GM04504 (cell line): Measurements from ENCODE around the gene ZSCAN9.

Experiments
- DNase-seq: peaks from one replicate; pipeline ENCODE4 v3.0.0-alpha.2; 2012; ENCODE audit warnings: low read depth

ZSCAN9 gene

DNA sequence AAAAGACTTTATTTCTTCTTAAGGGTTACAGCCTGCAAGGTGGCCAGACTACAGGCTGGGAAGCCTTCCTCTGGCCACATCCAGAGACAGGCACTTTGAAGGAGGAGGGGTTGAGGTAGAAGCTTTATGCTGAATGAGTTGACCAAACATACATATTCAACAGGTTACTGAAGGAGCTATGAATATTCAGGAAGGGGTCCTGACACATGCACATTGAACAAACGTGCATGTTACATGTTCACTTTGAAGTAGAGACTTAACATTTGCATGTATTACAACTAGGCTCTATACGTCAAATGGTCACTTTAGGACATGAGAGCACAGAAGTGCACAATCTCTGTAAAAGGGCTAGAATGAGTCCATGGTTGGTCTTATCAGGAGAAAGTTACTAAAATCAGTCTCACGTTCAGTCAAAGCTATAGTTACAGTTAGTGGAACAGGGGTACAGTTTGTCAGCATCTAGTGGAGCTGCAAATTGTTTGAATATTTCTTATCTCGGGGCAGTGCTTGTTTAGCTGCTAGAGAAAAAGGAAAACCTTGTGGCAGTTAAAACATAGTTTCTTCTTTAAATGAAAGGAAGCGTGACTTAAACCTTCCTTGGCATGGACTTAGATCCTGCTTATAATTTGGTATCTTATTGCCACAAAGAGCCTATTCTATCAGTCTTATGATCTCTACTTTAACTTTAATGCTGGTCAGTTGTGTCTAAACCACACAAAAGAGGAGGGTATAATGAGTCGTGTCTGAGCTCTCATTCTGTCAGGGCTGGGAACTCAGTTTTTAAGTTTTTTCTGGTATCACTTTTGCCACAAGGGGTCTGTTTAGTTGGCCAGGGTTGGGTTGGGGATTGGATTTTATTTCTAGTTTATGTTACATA is 4.6 kb upstream of the ZSCAN9 start:
- DNase-seq: no peak

DNA sequence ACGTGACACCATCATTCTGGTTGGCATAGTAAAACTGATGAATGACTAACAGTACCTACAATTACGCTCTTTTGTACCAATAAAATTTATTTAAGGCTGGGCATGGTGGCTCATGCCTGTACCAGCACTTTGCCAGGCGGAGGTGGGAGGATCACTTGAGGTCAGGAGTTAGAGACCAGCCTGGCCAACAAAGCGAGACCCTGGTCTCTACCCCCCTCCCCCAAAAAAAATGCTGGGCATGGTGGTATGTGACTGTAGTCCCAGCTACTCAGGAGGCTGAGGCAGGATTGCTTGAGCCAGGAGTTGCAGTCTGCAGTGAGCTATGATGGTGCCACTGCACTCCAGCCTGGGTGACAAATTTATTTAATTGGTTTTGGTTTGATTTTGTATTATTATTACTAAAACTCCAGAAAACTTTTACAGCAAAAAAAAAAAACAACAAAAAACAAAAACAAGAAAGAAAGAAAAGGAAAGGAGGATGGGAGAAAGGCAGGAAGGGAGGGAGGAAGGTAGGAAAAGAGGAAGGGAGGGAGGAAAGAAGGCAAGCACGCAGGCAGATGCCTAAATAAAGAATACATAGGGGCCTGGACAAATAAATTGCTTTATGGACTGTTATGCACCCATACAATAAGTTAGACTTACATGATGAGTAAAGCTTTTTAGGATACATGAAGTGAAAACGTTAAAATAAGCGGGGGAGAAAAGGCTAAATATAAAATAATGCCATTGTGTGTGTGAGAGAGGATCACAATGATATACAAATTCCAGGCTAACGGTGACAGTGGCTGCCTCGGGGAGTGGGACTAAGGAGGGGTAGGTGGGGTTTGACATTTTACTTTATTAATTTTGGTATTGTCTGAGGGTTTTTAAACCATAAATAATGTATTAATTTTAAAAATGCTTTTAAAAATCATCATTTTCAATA is 682 bp upstream of the ZSCAN9 start:
- DNase-seq: no peak

DNA sequence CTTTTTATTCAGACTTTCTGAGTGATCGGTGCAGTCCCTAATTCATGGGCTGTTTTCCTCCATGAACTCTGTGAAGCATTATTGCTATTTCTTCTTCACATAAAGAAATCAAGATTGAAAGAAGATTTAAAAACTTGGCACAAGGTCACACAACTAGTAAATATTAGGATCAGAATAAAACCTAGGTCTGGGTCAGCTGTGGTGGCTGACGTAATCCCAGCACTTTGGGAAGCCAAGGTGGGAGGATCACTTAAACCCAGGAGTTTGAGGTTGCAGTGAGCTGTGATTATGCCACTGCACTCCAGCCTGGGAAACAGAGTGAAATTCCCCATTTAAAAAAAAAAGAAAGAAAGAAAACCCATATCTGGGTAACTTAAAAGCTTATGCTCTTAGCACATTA is 1.4 kb downstream of the ZSCAN9 start:
- no peak for DNase-seq

DNA sequence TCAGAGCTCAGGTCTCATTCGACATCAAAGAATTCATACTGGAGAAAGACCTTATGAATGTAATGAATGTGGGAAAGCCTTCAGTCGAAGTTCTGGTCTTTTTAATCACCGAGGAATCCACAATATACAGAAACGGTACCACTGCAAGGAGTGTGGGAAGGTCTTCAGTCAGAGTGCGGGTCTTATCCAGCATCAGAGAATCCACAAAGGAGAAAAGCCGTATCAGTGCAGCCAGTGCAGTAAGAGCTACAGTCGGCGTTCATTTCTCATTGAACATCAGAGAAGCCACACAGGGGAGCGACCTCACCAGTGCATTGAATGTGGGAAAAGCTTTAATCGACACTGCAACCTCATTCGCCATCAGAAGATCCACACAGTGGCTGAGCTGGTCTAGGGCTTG is 7.7 kb downstream of the ZSCAN9 start:
- DNase-seq: no peak

DNA sequence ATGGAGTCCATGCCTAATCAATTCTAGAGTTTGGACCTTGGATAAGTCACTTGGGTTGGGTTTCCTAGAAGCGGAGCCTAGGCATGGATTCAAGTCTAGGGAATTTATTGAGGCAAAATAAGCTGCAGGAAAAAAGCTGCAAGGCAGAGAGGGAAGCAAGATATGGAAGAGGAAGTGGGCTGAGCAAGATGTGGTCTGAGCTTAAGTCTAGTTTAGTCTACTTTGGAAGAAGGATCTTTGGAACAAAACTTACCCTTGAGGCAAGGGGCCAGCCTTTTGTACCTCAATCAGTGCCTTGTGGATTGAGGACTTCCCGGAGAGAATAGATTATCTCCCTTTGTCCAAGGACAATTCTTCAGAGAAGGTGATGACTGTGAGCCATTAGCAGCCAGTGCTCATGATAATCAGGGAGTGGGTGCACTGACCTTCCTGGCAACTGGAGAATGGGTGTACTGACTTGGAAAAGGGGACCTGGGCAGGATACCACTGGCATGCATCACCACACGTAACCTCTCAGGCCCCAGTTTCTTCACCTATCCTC is 10.9 kb downstream of the ZSCAN9 start:
- DNase-seq: no peak

DNA sequence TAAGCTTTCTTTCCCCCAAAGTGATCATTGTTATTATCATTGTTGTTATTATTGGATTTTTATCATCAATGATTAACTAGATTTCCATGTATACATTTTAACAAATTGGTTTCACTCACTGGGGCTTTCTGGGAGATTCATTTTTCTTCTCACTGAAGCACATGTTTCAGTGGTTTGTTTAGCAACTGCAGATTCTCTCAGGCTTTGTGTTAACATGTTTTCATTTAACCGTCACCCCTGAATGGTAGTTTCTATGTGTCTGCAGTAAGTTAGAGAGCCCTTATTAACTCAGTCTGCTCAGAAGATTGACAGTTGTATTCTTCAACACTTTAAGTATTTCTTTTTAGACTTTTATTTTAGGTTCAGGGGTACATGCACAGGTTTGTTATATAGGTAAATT is 14.6 kb downstream of the ZSCAN9 start:
- no peak for DNase-seq

DNA sequence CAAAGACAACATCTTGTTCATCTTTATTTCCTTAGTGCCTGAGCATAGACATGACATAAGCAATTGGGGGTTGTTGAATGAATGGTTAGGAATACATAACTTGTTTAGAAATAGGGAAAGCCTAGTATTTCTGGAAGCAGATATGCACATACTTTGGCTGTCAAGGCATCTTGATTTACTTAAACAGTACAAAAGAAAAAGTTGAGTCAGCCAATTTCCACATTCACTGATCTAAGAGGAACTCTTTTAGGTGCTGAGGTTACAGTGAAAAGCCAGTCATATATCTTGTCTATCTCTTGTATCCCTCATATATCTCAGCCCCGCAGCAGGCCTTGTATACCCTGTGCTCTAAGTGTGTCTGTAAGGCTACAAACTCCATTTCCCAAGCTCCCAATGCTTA is 15.4 kb downstream of the ZSCAN9 start:
- no peak for DNase-seq

DNA sequence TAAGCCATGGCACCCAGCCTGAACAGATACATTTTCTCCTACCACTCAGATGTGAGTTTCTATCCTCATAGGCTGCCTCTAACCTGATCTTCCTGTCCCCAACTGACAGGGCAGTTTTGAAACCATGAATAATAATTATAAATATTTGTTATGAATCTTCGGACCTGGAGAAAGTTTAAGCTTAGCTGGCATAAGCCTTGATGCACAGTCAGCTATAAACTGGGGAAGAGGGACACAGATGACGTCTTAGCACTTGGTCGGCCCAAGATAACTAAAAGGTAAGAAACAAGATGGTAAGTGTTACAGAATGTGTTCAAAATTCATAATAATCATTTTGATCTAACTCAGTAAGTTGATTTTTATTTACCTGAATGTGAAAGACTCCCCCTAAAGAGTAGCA is 18.9 kb downstream of the ZSCAN9 start:
- no peak for DNase-seq

DNA sequence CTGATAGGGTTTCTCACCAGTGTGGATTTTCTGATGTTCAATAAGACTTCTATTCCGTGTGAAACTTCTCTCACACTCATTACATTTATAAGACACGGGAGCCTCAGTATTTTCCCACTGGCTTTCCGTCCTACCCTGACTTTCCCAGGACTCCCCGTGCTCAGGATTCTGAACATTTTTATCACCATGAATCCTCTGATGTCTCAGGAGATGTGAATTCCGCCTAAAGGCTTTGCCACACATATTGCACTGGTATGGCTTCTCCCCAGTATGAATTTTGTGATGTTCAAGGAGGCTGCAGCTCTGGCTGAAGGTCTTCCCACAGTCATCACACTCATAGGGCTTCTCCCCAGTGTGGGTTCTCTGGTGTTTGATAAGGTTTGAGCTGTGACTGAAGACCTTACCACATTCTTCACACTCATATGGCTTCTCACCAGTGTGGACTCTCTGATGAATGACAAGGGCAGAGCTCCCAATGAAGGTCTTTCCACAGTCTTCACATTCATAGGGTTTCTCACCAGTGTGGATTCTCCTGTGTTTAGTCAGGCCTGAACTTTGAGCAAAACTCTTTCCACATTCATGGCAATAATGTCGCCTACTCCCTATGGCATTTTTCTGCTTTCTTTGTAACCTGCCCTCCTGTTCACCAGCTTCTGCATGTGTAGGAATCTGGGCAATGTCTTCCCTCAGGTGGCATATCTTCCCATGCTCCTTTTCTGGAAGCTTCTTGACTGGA is 20.3 kb downstream of the ZSCAN9 start:
- no peak for DNase-seq

DNA sequence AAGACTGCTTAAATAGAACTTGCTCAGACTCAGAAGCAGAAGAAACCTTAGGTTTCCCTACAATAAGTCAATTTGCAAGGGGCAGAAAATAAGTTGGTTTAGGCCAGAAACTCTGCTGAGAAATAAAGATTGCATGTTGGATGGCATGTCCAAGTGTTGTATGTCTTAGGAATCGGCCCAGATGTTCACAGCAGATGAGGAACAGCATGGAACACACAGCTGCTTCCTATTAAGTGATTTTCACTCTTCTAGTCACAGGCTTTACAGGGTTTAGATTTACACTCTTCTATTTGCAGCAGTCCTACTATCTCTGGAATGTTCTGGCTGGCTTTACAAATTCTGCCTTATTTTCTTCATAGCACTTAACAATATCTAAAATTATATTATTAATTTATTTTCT is 23.8 kb downstream of the ZSCAN9 start:
- no peak for DNase-seq

DNA sequence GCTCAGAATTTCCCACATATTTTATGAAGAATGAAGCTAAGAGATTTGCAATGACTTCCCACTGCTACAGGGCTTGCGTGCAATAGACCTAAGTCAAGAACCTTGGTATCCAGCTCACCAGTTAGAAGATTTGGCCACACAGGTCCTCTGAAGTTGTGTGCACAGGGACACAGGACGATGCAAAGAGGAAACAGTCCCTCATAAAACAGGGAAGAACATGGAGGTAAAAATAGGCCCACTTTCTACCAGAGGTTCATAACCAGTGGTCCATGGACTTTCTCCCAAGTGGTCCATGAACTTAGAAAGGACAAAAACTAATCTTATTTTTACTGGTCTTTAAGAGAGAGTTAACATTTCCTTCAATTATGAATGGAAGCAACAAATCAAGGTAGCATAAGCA is 25.7 kb downstream of the ZSCAN9 start:
- DNase-seq: no peak

DNA sequence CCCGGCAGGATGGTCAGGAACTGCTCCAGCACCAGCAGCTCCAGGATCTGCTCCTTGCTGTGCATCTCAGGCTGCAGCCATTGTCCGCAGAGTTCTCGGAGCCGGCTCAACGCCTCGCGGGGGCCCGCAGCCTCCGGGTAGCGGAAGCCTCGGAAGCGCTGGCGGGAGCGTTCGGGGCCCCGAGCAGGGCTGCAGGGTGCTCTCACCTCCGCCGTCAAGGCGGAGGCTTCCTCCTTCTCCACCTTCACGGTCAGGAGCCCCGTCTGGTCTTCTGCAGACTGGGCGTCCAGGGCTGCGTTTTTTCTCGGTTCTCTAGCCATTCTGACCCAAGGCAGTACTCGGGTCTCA is 26.6 kb downstream of the ZSCAN9 start:
- DNase-seq: peak; percentile 2

DNA sequence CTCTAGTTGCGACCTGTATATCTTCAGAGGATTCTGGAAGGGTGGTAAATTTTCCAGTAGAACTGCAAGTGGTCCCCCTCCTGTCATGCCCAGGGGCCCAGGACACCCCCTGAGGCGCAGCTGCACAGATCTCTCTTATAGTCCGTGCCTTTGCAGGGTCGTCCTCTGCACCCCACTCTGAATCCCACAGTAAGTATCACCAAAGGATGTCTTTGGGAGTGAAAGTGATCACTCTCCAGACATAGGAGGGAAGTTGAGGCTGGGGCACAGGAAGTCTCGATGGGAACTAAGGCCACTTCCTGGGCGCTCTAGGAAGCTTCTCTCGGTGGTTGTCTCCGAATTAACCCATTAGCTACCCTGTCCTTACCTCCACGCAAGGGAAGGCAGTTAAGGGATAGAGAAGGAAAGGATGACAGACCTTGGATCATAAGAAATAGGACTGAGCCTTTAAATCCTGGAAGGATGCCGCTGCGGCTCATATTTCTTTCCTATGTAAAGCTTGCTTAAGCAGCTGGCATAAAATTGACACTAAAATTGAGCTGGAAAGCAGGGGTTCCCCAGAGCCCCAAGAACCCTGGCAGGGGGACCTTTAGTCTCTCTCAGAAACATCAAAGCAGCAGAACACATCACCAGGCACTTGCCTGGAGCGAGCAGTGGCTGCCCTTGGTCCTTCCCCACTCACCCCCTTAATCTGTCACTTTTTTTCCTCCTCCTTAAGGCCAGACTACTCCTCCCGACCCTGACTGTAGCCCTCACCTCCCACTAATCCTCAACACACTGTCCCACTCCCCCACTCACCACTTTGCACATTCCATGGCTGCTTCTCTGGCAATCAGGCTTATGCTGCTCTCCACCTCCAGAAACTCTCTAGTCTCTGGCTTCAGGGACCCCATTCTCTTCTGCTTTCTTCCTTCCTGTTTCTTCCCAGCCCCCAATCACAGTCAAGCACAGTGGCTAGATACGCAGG is 27.2 kb downstream of the ZSCAN9 start, which contains the start of gene ZKSCAN4:
ZKSCAN4 (minus strand) TSS at position 261 of the 967 bp plus-strand sequence. CDS start 289 bp downstream, outside the sequence.
- peak; percentile 71 for DNase-seq

DNA sequence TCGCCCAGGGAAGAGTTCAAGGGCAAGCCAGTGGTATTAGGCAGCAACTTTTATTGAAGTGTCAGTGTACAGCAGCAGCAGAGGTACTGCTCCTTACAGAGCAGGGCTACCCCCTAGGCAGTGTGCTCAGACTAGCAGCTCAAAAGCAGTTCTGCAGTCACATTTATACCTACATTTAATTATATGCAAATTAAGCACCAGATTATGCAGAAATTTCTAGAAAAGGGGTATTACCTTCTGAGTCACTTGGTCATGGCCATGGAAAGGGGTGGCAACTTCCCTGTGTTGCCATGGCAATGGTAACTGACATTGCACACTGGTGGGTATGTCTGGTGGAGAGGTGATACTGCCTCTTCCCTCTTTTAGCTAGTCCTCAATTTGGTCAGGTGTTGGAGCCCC is 29.0 kb downstream of the ZSCAN9 start:
- no peak for DNase-seq

DNA sequence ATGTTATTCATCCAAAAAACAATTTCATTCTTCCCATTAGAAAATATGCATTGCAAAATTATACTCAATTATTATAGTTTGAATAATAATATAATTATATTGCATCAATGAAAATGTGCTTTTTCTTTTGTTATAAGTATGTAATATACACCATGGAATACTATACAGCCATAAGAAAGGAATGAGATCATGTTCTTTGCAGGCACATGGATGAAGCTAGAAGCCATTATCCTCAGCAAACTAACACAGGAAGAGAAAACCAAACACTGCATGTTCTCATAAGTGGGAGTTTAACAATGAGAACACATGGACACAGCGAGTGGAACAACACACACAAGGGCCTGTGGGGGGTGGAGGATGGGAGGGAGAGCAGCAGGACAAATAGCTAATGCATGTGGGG is 32.0 kb downstream of the ZSCAN9 start:
- no peak for DNase-seq

DNA sequence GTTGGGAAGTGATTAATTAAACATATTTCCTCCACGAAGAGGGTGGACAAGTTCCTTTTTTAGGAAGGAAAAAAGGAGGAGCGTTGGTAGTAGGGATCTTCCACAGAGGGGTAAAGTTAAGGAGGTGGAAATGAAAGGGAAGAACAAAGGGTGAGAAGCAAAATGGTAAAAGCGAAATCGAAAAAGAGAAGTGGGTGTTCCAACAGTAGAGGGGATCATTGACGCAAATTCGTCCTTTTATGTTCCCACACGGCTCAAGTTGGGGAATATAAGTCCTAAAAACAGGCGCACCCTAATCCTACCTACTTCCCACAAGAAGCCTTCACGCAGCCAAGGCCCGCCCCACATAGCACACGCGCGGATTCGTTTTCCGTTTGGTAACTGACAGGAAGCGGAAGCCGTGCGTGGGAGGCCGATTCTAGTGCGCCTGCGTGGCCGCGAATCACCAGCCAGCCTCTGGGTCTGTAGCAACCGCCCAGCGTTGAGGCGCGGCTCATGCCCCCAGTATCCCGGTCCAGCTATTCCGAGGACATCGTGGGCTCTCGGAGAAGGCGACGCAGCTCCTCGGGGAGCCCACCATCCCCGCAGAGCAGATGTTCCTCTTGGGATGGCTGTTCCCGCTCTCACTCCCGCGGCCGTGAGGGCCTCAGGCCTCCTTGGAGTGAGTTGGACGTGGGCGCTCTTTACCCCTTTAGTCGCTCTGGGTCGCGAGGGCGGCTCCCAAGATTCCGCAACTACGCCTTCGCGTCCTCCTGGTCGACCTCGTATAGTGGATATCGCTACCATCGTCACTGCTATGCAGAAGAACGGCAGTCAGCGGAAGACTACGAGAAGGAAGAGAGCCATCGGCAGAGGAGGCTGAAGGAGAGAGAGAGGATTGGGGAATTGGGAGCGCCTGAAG is 34.1 kb downstream of the ZSCAN9 start, which contains the start of gene NKAPL:
NKAPL (plus strand) TSS at position 421 of the 901 bp plus-strand sequence; CDS start at position 496, 75 bp downstream.
- no peak for DNase-seq

DNA sequence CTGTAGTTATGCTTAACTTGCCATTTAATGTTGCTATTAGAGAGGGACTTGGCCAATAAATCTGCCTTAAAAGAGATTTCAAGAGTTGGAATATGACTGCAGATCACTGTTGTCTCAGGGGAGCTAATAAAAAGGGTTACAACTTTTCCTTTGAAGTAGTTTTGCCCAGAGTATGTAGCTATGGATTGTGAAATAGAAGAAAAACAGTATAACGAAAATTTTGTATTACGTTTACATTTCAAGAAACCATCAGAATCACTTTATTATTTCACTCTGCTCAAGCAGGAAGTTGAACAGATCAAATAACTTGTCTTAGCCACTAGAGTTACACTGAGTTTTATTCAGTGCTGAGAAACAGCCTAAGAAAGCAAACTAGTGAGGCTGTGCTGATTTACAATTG is 38.8 kb downstream of the ZSCAN9 start:
- DNase-seq: no peak

DNA sequence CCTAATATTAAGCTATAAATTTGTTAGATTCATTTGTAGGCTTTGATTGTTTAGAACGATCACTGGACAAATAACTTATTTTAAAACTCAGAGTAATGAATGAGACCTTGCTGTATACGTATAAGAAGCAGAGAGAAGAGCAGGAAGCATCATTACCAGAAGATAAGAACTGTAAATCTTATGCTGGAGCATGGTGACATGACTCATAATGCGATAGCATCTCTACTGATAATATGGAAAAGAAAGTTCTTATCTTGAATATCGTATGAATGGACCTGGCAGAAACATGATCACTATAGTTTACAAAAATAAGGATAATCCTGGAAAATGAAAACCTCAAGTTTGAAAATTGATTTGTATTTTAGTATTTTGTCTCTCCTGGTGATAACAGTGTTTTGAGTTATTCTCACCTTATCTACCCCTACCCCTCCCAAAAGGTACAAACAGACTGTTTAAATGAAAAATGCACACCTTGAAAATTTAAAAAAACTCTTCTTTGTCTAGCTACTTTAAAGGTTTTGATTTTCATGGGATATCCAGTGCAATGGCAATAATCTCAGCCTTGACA is 39.8 kb downstream of the ZSCAN9 start:
- DNase-seq: no peak

DNA sequence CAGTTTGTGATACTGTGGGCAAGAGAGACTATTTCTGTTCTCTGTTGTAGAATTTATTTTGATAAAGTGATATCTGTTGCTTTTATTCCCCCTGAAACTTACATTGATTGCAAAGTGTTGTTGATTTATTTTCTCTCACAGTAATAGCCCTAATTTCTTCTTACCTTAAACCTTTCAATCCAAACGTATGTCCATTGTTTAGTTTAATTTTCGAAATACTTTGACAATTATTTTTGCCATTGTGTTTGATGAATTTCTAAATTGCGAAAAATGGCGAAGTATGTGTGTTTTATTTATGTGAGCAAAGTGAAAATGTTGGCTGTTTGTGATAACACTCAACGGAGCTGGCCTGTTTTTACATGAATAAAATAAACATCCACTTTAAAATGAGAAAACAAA is 41.5 kb downstream of the ZSCAN9 start:
- no peak for DNase-seq
